Astrocyte (in vitro differentiated cells and primary cell): ENCODE data around the gene SVOPL. TPM values are rescaled to one million over a fixed set of nuclear protein-coding genes. Genes with fewer than 3 reads are reported as not detected.
A peak's percentile ranks its signal among the peaks of the same experiment; 100 is the strongest.

Source experiments
- DNase-seq: peaks from one replicate; pipeline ENCODE4 v3.0.0-alpha.2; 2010; ENCODE audit warnings: low read depth
- FAIRE-seq: peaks from 2 replicates; lab custom pipeline; 2011; peaks lifted over from hg19 to GRCh38; lab: Jason Lieb, UNC
- H2AFZ ChIP-seq: 2 replicates; pipeline ENCODE4 v1.6.0; 2012; ENCODE audit warnings: low read depth, low read length, inconsistent platforms
- H3K27ac ChIP-seq: 2 replicates; pipeline ENCODE4 v1.5.1; 2011; ENCODE audit warnings: low read depth, low read length, inconsistent platforms
- H3K27me3 ChIP-seq: 2 replicates; pipeline ENCODE4 v1.6.0; 2011; ENCODE audit warnings: low read length, inconsistent platforms; ENCODE audit not compliant: insufficient read depth
- H3K36me3 ChIP-seq: 2 replicates; pipeline ENCODE4 v1.5.1; 2011; ENCODE audit warnings: low read length, inconsistent platforms; ENCODE audit not compliant: insufficient read depth
- H3K4me1 ChIP-seq: 2 replicates; pipeline ENCODE4 v1.5.1; 2011; ENCODE audit warnings: low read length, inconsistent platforms; ENCODE audit not compliant: insufficient read depth
- H3K4me2 ChIP-seq: 2 replicates; pipeline ENCODE4 v1.6.0; 2012; ENCODE audit warnings: low read length, inconsistent platforms
- H3K4me3 ChIP-seq: 2 replicates; pipeline ENCODE4 v1.5.1; 2011; ENCODE audit warnings: low read depth, mild to moderate bottlenecking, low read length, inconsistent platforms; ENCODE audit not compliant: insufficient read depth
- H3K79me2 ChIP-seq: 2 replicates; pipeline ENCODE4 v1.6.0; 2012; ENCODE audit warnings: mild to moderate bottlenecking, low read length, inconsistent platforms; ENCODE audit not compliant: insufficient read depth
- H3K9ac ChIP-seq: 2 replicates; pipeline ENCODE4 v1.6.0; 2012; ENCODE audit warnings: mild to moderate bottlenecking, low read length, inconsistent platforms
- H3K9me3 ChIP-seq: 2 replicates; pipeline ENCODE4 v1.5.1; 2012; ENCODE audit warnings: low read depth, mild to moderate bottlenecking, low read length, inconsistent platforms; ENCODE audit not compliant: insufficient read depth
- H4K20me1 ChIP-seq: 2 replicates; pipeline ENCODE4 v1.6.0; 2012; ENCODE audit warnings: low read length, inconsistent platforms; ENCODE audit not compliant: insufficient read depth
- H3K27ac Mint-ChIP-seq: one replicate; pipeline ENCODE4 v1.8.0; 2021; ENCODE audit warnings: mild to moderate bottlenecking, mixed read lengths; ENCODE audit not compliant: unreplicated experiment
- H3K27me3 Mint-ChIP-seq: one replicate; pipeline ENCODE4 v1.8.0; 2021; ENCODE audit warnings: low read depth, mixed read lengths; ENCODE audit not compliant: unreplicated experiment
- H3K36me3 Mint-ChIP-seq: one replicate; pipeline ENCODE4 v1.8.0; 2021; ENCODE audit warnings: low read depth, mixed read lengths; ENCODE audit not compliant: unreplicated experiment
- H3K4me1 Mint-ChIP-seq: one replicate; pipeline ENCODE4 v1.8.0; 2021; ENCODE audit warnings: low read depth, mixed read lengths; ENCODE audit not compliant: unreplicated experiment
- H3K4me3 Mint-ChIP-seq: one replicate; pipeline ENCODE4 v1.8.0; 2021; ENCODE audit warnings: mild to moderate bottlenecking, moderate library complexity, mixed read lengths; ENCODE audit not compliant: unreplicated experiment
- H3K9me3 Mint-ChIP-seq: one replicate; pipeline ENCODE4 v1.8.0; 2021; ENCODE audit warnings: mild to moderate bottlenecking, mixed read lengths; ENCODE audit not compliant: unreplicated experiment
- CTCF ChIP-seq: IDR thresholded peaks from 2 replicates; pipeline ENCODE4 v1.5.1; 2011; ENCODE audit warnings: low read depth, mild to moderate bottlenecking, inconsistent platforms, low read length, moderate library complexity; ENCODE audit not compliant: insufficient read depth
- EZH2 ChIP-seq: IDR thresholded peaks from 2 replicates; pipeline ENCODE4 v1.6.1; 2012; ENCODE audit warnings: mild to moderate bottlenecking, low read length, inconsistent platforms; ENCODE audit not compliant: insufficient read depth
- total RNA-seq: library from RNA; stranded (reverse); gene quantifications from 2 replicates; pipeline ENCODE4 v1.2.1, GENCODE V29; 2021

Gene SVOPL
- total RNA-seq, 1 donor from 2014 or later, result 0.34 TPM

GRCh38 chr7:138565451-138566114 is 135.6 kb downstream of the SVOPL start:
- TF ChIP-seq CTCF, result no peak
- TF ChIP-seq EZH2, result no peak
- Histone ChIP-seq H2AFZ (no peak overlapping the region), H3K79me2 (no peaks in the 10 kb centered on the region), H3K27me3 (no peaks in the 10 kb centered on the region), H3K9ac (no peak overlapping the region), H3K4me3 (no peak overlapping the region), H3K9me3 (peaks cover 24% of the 10 kb centered on the region), H3K4me2 (no peak overlapping the region), H3K4me1 (no peaks in the 10 kb centered on the region), H3K27ac (no peak overlapping the region), H3K36me3 (peaks cover 20% of the 10 kb centered on the region), H4K20me1 (no peaks in the 10 kb centered on the region)
- Mint-ChIP-seq H3K36me3 (peaks cover 57% of the 10 kb centered on the region), H3K4me1 (peaks cover 7% of the 10 kb centered on the region), H3K4me3 (peak overlapping the region; percentile 34), H3K27ac (peak overlapping the region; percentile 66), H3K9me3 (peaks cover 14% of the 10 kb centered on the region), H3K27me3 (no peaks in the 10 kb centered on the region)
- FAIRE-seq, result no peak
- peak; percentile 71 for DNase-seq

- no peak for DNase-seq
- no peak overlapping the region for H3K4me3 ChIP-seq
- H3K4me2 ChIP-seq, result no peak overlapping the region
- TF ChIP-seq CTCF, result no peak
- no peak for TF ChIP-seq EZH2
- Mint-ChIP-seq H3K27ac (no peak overlapping the region), H3K9me3 (peaks cover 14% of the 10 kb centered on the region), H3K36me3 (peaks cover 61% of the 10 kb centered on the region), H3K27me3 (no peaks in the 10 kb centered on the region), H3K4me3 (no peak overlapping the region), H3K4me1 (peaks cover 7% of the 10 kb centered on the region)
- peaks cover 24% of the 10 kb centered on the region for H3K9me3 ChIP-seq
- no peaks in the 10 kb centered on the region for H4K20me1 ChIP-seq
- H2AFZ ChIP-seq, result no peak overlapping the region
- no peak for FAIRE-seq
- no peaks in the 10 kb centered on the region for H3K27me3 ChIP-seq
- peaks cover 18% of the 10 kb centered on the region for H3K36me3 ChIP-seq
- H3K4me1 ChIP-seq, result no peaks in the 10 kb centered on the region
- no peak overlapping the region for H3K27ac ChIP-seq
- no peaks in the 10 kb centered on the region for H3K79me2 ChIP-seq
- H3K9ac ChIP-seq, result no peak overlapping the region
These were observed 136.1 kb downstream of the SVOPL start for GRCh38 chr7:138565071-138565450.

GRCh38 chr7:138564365-138564764 is 136.8 kb downstream of the SVOPL start:
- Mint-ChIP-seq H3K27ac (peak overlapping the region; percentile 67), H3K27me3 (no peaks in the 10 kb centered on the region), H3K36me3 (peaks cover 68% of the 10 kb centered on the region), H3K4me3 (no peak overlapping the region), H3K4me1 (peaks cover 7% of the 10 kb centered on the region), H3K9me3 (peaks cover 14% of the 10 kb centered on the region)
- peak; percentile 4 for DNase-seq
- TF ChIP-seq CTCF (no peak), EZH2 (no peak)
- Histone ChIP-seq H3K4me1 (no peaks in the 10 kb centered on the region), H3K9ac (no peak overlapping the region), H3K79me2 (no peaks in the 10 kb centered on the region), H3K4me3 (no peak overlapping the region), H3K4me2 (no peak overlapping the region), H2AFZ (no peak overlapping the region), H3K27ac (no peak overlapping the region), H3K27me3 (no peaks in the 10 kb centered on the region), H4K20me1 (no peaks in the 10 kb centered on the region), H3K36me3 (peaks cover 22% of the 10 kb centered on the region), H3K9me3 (peaks cover 24% of the 10 kb centered on the region)
- FAIRE-seq, result no peak
